ENCODE measurements around the gene MECP2. TPM values are rescaled to one million over a fixed set of nuclear protein-coding genes. Genes with fewer than 3 reads are reported as not detected.

MECP2 gene
- total RNA-seq, 1 donor from 2014 or later = 21.1 TPM

- no peak overlapping the region for H3K4me3 ChIP-seq (ENCODE audit: low read depth, low read length)
- no peak for FAIRE-seq
- H3K27me3 ChIP-seq (ENCODE audit: control insufficient read depth, insufficient read depth, low read length) = no peaks in the 10 kb centered on the region
- no peak for TF ChIP-seq CTCF (IDR thresholded peaks at IDR 0.05; ENCODE audit: insufficient read depth, low read length, severe bottlenecking)
- DNase-seq (ENCODE audit: low read depth) = no peak
- no peaks in the 10 kb centered on the region for H3K36me3 ChIP-seq (ENCODE audit: control insufficient read depth, insufficient read depth, low read length)
Observed at GRCh38 chrX:154138857-154139256, 41.3 kb upstream of the MECP2 start.

- TF ChIP-seq CTCF (IDR thresholded peaks at IDR 0.05; ENCODE audit: insufficient read depth, low read length, severe bottlenecking) = peak; percentile 81
- FAIRE-seq = no peak
- Histone ChIP-seq H3K27me3 (ENCODE audit: control insufficient read depth, insufficient read depth, low read length) (no peaks in the 10 kb centered on the region), H3K4me3 (ENCODE audit: low read depth, low read length) (peak overlapping the region; percentile 22), H3K36me3 (ENCODE audit: control insufficient read depth, insufficient read depth, low read length) (no peaks in the 10 kb centered on the region)
- peak; percentile 2 for DNase-seq (ENCODE audit: low read depth)
Observed at GRCh38 chrX:154136627-154137161, 39.2 kb upstream of the MECP2 start.

GRCh38 chrX:154135458-154136229, 38.1 kb upstream of the MECP2 start:
- no peak for FAIRE-seq
- no peak for DNase-seq (ENCODE audit: low read depth)
- TF ChIP-seq CTCF (IDR thresholded peaks at IDR 0.05; ENCODE audit: insufficient read depth, low read length, severe bottlenecking) = no peak
- no peaks in the 10 kb centered on the region for H3K27me3 ChIP-seq (ENCODE audit: control insufficient read depth, insufficient read depth, low read length)
- no peaks in the 10 kb centered on the region for H3K36me3 ChIP-seq (ENCODE audit: control insufficient read depth, insufficient read depth, low read length)
- H3K4me3 ChIP-seq (ENCODE audit: low read depth, low read length) = no peak overlapping the region

- no peak overlapping the region for H3K4me3 ChIP-seq (ENCODE audit: low read depth, low read length)
- TF ChIP-seq CTCF (IDR thresholded peaks at IDR 0.05; ENCODE audit: insufficient read depth, low read length, severe bottlenecking) = no peak
- DNase-seq (ENCODE audit: low read depth) = no peak
- no peaks in the 10 kb centered on the region for H3K27me3 ChIP-seq (ENCODE audit: control insufficient read depth, insufficient read depth, low read length)
- no peaks in the 10 kb centered on the region for H3K36me3 ChIP-seq (ENCODE audit: control insufficient read depth, insufficient read depth, low read length)
- FAIRE-seq = no peak
Observed at GRCh38 chrX:154132366-154132765, 34.8 kb upstream of the MECP2 start.

GRCh38 chrX:154131955-154132354, 34.4 kb upstream of the MECP2 start:
- H3K27me3 ChIP-seq (ENCODE audit: control insufficient read depth, insufficient read depth, low read length) = no peaks in the 10 kb centered on the region
- DNase-seq (ENCODE audit: low read depth) (no peak), FAIRE-seq (no peak)
- no peak for TF ChIP-seq CTCF (IDR thresholded peaks at IDR 0.05; ENCODE audit: insufficient read depth, low read length, severe bottlenecking)
- H3K36me3 ChIP-seq (ENCODE audit: control insufficient read depth, insufficient read depth, low read length) = no peaks in the 10 kb centered on the region
- H3K4me3 ChIP-seq (ENCODE audit: low read depth, low read length) = no peak overlapping the region
